SH-SY5Y (cell line): ENCODE results near the gene CCDC181.

Source experiments
- GATA2 ChIP-seq: IDR thresholded peaks from 2 replicates; pipeline ENCODE4 v1.6.1; 2011; ENCODE audit warnings: mild to moderate bottlenecking, low read depth, low read length
- GATA3 ChIP-seq: IDR thresholded peaks from 2 replicates; pipeline ENCODE4 v1.6.1; 2011; ENCODE audit warnings: low read depth, mild to moderate bottlenecking, low read length, moderate library complexity

- TF ChIP-seq GATA2 (no peak), GATA3 (no peak)
Measured at GRCh38 chr1:169390303-169390702, 37.0 kb downstream of the CCDC181 start.
